ENCODE measurements around the gene STMN3. TPM values are rescaled to one million over a fixed set of nuclear protein-coding genes. Genes with fewer than 3 reads are reported as not detected.

The STMN3 gene
- polyA plus RNA-seq, 1 of the 3 experiments (the other 2 are of a cell fraction): 111 TPM

DNA sequence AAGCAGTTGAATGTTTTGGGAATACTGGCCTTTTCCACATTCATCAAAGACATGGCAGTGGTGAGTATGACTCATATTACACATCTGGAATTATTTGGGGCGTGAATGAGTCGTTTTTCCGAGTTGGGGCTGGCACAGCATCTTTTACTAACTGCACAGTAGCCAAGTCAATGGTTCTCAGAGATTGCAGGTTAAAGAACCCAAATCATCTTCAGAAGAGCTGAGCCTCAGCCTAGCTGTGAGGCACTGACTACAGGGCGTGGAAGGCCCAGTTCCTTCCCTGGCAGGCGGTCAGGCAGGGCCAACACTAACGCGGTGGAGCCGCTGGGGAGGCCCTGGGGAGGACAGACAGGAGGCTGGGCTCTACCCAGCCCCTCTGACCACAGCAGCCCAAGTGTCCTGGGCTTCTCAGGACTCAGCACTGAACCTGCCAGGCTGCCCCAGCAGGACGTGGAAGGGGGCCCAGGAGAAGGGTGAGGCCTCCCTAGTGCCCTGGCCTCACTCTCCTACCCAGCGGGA lies 59.1 kb downstream of the STMN3 start:
- ChIA-PET POLR2A (no interaction called here), CTCF (no interaction called here)
- H3K79me2 ChIP-seq (ENCODE audit: insufficient read depth): no peaks in the 10 kb centered on the region
- no peaks in the 10 kb centered on the region for H3K9me2 ChIP-seq
- no peaks in the 10 kb centered on the region for H4K20me1 ChIP-seq (ENCODE audit: insufficient read depth)
- H2AFZ ChIP-seq (ENCODE audit: low read depth): no peak overlapping the region
- H3K4me3 ChIP-seq (ENCODE audit: low read depth in 2 of 2, low read length in 1 of 2): no peak overlapping the region
- H3F3A ChIP-seq (replicated peaks; ENCODE audit: insufficient read depth): no peaks in the 10 kb centered on the region
- no peaks in the 10 kb centered on the region for H3K4me1 ChIP-seq (ENCODE audit: control insufficient read depth in 1 of 2, insufficient read depth in 2 of 2, low read depth in 1 of 2, low read length in 1 of 2)
- H3K4me2 ChIP-seq: no peak overlapping the region
- H3K27ac ChIP-seq (ENCODE audit: low read depth in 2 of 2, low read length in 1 of 2): no peak overlapping the region
- no peak overlapping the region for H3K9ac ChIP-seq
- no peaks in the 10 kb centered on the region for H3K9me3 ChIP-seq
- no peak for DNase-seq
- no peaks in the 10 kb centered on the region for H3K27me3 ChIP-seq (ENCODE audit: insufficient read depth)
- H3K36me3 ChIP-seq (replicated peaks in 1 of 2; ENCODE audit: control insufficient read depth in 1 of 2, insufficient read depth in 2 of 2, low read length in 1 of 2): peaks cover 0 to 18% of the 10 kb centered on the region in 2 experiments
- TF ChIP-seq FOXJ3 (CRISPR knock-in tag; IDR thresholded peaks at IDR 0.05): no peak
- TF ChIP-seq, protein P1, sequence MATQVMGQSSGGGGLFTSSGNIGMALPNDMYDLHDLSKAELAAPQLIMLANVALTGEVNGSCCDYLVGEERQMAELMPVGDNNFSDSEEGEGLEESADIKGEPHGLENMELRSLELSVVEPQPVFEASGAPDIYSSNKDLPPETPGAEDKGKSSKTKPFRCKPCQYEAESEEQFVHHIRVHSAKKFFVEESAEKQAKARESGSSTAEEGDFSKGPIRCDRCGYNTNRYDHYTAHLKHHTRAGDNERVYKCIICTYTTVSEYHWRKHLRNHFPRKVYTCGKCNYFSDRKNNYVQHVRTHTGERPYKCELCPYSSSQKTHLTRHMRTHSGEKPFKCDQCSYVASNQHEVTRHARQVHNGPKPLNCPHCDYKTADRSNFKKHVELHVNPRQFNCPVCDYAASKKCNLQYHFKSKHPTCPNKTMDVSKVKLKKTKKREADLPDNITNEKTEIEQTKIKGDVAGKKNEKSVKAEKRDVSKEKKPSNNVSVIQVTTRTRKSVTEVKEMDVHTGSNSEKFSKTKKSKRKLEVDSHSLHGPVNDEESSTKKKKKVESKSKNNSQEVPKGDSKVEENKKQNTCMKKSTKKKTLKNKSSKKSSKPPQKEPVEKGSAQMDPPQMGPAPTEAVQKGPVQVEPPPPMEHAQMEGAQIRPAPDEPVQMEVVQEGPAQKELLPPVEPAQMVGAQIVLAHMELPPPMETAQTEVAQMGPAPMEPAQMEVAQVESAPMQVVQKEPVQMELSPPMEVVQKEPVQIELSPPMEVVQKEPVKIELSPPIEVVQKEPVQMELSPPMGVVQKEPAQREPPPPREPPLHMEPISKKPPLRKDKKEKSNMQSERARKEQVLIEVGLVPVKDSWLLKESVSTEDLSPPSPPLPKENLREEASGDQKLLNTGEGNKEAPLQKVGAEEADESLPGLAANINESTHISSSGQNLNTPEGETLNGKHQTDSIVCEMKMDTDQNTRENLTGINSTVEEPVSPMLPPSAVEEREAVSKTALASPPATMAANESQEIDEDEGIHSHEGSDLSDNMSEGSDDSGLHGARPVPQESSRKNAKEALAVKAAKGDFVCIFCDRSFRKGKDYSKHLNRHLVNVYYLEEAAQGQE (IDR thresholded peaks at IDR 0.05; ENCODE audit: low read depth, low read length): no peak
- no peak for TF ChIP-seq POLR2AphosphoS5 (IDR thresholded peaks at IDR 0.05; ENCODE audit: low read depth, low read length)
- no peak for TF ChIP-seq NFIC (IDR thresholded peaks at IDR 0.05; ENCODE audit: borderline replicate concordance)
- TF ChIP-seq, protein P2, sequence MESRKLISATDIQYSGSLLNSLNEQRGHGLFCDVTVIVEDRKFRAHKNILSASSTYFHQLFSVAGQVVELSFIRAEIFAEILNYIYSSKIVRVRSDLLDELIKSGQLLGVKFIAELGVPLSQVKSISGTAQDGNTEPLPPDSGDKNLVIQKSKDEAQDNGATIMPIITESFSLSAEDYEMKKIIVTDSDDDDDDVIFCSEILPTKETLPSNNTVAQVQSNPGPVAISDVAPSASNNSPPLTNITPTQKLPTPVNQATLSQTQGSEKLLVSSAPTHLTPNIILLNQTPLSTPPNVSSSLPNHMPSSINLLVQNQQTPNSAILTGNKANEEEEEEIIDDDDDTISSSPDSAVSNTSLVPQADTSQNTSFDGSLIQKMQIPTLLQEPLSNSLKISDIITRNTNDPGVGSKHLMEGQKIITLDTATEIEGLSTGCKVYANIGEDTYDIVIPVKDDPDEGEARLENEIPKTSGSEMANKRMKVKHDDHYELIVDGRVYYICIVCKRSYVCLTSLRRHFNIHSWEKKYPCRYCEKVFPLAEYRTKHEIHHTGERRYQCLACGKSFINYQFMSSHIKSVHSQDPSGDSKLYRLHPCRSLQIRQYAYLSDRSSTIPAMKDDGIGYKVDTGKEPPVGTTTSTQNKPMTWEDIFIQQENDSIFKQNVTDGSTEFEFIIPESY (IDR thresholded peaks at IDR 0.05; ENCODE audit: borderline replicate concordance, low read depth): no peak
- WGBS (ENCODE audit: low lambda C conversion rate): 71% methylated on average over 7 of the region's 10 CpGs

DNA sequence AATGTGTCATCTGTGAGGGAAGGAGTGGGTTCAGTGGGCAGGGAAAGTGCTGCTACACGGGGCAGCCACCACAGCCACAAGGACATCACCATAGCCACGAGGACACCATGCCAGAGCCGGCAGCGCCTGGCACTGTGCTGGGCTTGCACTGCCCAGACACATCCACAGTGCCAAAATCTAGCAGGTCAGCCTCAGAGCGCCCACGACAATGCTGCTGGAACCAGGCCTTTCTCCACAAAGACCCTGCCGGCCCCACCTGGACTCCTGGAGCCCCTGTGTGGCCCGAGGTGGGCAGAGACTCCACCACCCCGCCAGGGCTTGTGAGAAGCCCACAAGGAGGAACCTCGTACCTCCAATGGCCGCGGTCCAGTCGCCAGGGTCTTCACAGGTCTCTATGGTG lies 60.6 kb downstream of the STMN3 start:
- ChIA-PET CTCF (interaction anchor here (1.2 kb wide), 1 partner anchor 10 kb away, joined by 3 read pairs; no protein-coding TSS in a partner anchor), POLR2A (no interaction called here)

More for the DNA sequence above, 60.6 kb downstream of the STMN3 start:
- Histone ChIP-seq H2AFZ (ENCODE audit: low read depth) (no peak overlapping the region), H3K9me2 (no peaks in the 10 kb centered on the region), H3K79me2 (ENCODE audit: insufficient read depth) (no peaks in the 10 kb centered on the region), H3K4me3 (ENCODE audit: low read depth in 2 of 2, low read length in 1 of 2) (no peak overlapping the region), H3K36me3 (replicated peaks in 1 of 2; ENCODE audit: control insufficient read depth in 1 of 2, insufficient read depth in 2 of 2, low read length in 1 of 2) (peaks cover 0 to 18% of the 10 kb centered on the region in 2 experiments), H3K4me1 (ENCODE audit: control insufficient read depth in 1 of 2, insufficient read depth in 2 of 2, low read depth in 1 of 2, low read length in 1 of 2) (no peaks in the 10 kb centered on the region), H3K9me3 (no peaks in the 10 kb centered on the region), H3F3A (replicated peaks; ENCODE audit: insufficient read depth) (no peaks in the 10 kb centered on the region), H3K27ac (ENCODE audit: low read depth in 2 of 2, low read length in 1 of 2) (no peak overlapping the region), H3K27me3 (ENCODE audit: insufficient read depth) (no peaks in the 10 kb centered on the region), H3K4me2 (no peak overlapping the region), H4K20me1 (ENCODE audit: insufficient read depth) (no peaks in the 10 kb centered on the region), H3K9ac (no peak overlapping the region)
- WGBS (ENCODE audit: low lambda C conversion rate): 88% methylated on average over 7 of the region's 13 CpGs
- TF ChIP-seq, protein P3, sequence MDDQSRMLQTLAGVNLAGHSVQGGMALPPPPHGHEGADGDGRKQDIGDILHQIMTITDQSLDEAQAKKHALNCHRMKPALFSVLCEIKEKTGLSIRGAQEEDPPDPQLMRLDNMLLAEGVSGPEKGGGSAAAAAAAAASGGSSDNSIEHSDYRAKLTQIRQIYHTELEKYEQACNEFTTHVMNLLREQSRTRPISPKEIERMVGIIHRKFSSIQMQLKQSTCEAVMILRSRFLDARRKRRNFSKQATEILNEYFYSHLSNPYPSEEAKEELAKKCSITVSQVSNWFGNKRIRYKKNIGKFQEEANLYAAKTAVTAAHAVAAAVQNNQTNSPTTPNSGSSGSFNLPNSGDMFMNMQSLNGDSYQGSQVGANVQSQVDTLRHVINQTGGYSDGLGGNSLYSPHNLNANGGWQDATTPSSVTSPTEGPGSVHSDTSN (IDR thresholded peaks at IDR 0.05): no peak
- TF ChIP-seq YY1 (IDR thresholded peaks at IDR 0.05; ENCODE audit: low read depth) (no peak), FOXJ3 (CRISPR knock-in tag; IDR thresholded peaks at IDR 0.05) (no peak), RCOR1 (IDR thresholded peaks at IDR 0.05; ENCODE audit: low read length) (no peak)
- no peak for DNase-seq
